Suprapubic skin (tissue), 4 donors: ENCODE measurements around the gene ZDHHC1. TPM values are rescaled to one million over a fixed set of nuclear protein-coding genes. Genes with fewer than 3 reads are reported as not detected.
A peak's percentile ranks its signal among the peaks of the same experiment; 100 is the strongest.

ENCODE experiments used
- DNase-seq, 2 donors: peaks; one replicate each; pipeline ENCODE4 v3.0.0-alpha.2; 2019; ENCODE audit warnings: low spot score in 2 of 2
- H3K27ac ChIP-seq: fragments of 200-600 bp; sonication (generic); one replicate; pipeline ENCODE4 v1.5.1; 2019
- H3K27me3 ChIP-seq: fragments of 200-600 bp; sonication (generic); one replicate; pipeline ENCODE4 v1.5.1; 2019
- H3K36me3 ChIP-seq: fragments of 200-600 bp; sonication (generic); one replicate; pipeline ENCODE4 v1.5.1; 2019
- H3K4me1 ChIP-seq: fragments of 200-600 bp; sonication (generic); one replicate; pipeline ENCODE4 v1.5.1; 2019
- H3K4me3 ChIP-seq: fragments of 200-600 bp; sonication (generic); one replicate; pipeline ENCODE4 v1.5.1; 2019; ENCODE audit warnings: mild to moderate bottlenecking
- H3K9me3 ChIP-seq: fragments of 200-600 bp; sonication (generic); one replicate; pipeline ENCODE4 v1.5.1; 2019
- EP300 ChIP-seq: sonication (generic); formaldehyde crosslinking; IDR thresholded peaks from one replicate; pipeline ENCODE4 v1.6.1; 2017; ENCODE audit warnings: antibody characterized with exemption
- POLR2A ChIP-seq, 2 donors: fragments of 450-650 bp; IDR thresholded peaks; one replicate each; pipeline ENCODE4 v1.6.1; 2017; ENCODE audit warnings: antibody characterized with exemption in 2 of 2, mild to moderate bottlenecking in 2 of 2, moderate library complexity in 2 of 2
- POLR2AphosphoS5 ChIP-seq, 3 donors: sonication (generic); formaldehyde crosslinking; IDR thresholded peaks; one replicate each; pipeline ENCODE4 v1.6.1; 2017; ENCODE audit warnings: antibody characterized with exemption in 3 of 3
- WGBS: methylation state at CpG from one replicate; pipeline ENCODE4 v1.1.5; 2018; 5-methylcytosine and 5-hydroxymethylcytosine counted together
- total RNA-seq, 4 donors: library from RNA; depleted of rRNA; stranded (reverse); fragments of >200 nt; gene quantifications; one replicate each; pipeline ENCODE4 v1.1.0, GENCODE V29; 2016
- TF ChIP-seq, protein P1 (sequence below), 2 donors: fragments of 200-600 bp in 1 of 2; fragments of 450-650 bp in 1 of 2; sonication (generic) in 1 of 2; IDR thresholded peaks; one replicate each; pipeline ENCODE4 v1.5.1; 2016 to 2019; ENCODE audit warnings: antibody characterized with exemption in 2 of 2, mild to moderate bottlenecking in 1 of 2, moderate library complexity in 1 of 2

The ZDHHC1 gene
- total RNA-seq, 4 donors from 2014 or later: 14.0 to 31.0 (median 23.8) TPM

DNA sequence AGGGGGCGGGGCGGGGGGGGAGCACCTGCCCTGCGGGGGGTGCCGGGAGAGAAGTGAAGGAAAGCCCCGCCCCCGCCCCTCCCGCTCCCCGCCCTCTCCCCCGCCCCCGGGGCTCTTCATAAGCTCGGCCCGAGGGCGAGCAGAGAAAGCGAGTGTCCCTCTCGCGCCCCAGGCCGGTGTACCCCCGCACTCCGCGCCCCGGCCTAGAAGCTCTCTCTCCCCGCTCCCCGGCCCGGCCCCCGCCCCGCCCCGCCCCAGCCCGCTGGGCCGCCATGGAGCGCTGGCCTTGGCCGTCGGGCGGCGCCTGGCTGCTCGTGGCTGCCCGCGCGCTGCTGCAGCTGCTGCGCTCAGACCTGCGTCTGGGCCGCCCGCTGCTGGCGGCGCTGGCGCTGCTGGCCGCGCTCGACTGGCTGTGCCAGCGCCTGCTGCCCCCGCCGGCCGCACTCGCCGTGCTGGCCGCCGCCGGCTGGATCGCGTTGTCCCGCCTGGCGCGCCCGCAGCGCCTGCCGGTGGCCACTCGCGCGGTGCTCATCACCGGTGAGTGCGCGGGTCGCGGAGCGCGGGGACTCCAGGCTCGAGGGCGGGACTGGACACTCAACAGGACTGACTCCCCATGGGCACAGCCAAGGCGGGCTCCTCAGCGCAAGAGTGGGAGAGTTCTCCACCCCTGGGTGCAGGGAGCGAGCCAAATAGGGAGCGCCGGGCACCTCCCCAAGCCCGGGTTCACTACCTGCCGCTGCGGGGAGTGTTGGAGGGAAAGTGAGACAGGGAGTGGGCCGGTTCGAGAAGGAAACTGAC, 14.9 kb upstream of the ZDHHC1 start, which contains the start of gene HSD11B2:
HSD11B2 (plus strand) TSS at position 145 of the 798 bp plus-strand sequence; CDS start at position 273, 128 bp downstream.
- Histone ChIP-seq H3K4me3 (peak within 1 kb of the TSS; percentile 53), H3K27ac (peak within 1 kb of the TSS; percentile 85), H3K27me3 (peaks cover 4% of the 10 kb centered on the region), H3K9me3 (no peaks in the 10 kb centered on the region), H3K36me3 (peaks cover 8% of the 10 kb centered on the region), H3K4me1 (peaks cover 57% of the 10 kb centered on the region)
- WGBS: 3% methylated on average over 23 of the region's 87 CpGs
- TF ChIP-seq POLR2AphosphoS5 (IDR thresholded peaks at IDR 0.05) (no peak), EP300 (no peak), POLR2A (IDR thresholded peaks at IDR 0.05) (no peak)
- no peak for DNase-seq

DNA sequence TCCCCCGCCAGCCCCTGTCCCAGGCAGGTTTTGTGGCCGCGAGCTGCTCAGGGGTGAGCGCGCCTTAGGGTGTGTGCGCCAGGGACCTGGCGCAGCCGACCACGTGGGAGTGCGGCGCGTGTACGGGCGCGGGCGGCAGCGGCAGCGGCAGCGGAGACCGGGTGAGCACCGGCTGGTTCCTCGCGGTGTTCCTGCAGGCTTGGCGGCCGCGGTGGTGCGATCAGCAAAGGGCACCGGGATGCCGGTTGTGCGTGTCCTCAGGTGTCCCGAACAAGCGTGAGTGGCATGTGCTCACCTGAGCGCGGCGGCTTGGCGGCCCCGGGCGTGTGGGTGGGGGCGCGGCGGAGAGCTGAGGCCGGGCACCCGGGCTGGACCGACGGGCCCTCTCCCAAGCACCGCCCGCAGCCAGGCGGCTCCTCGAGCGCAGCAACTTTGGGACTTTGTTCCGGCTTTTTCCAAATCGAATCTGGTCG, 14.3 kb upstream of the ZDHHC1 start:
- peaks cover 2% of the 10 kb centered on the region for H3K36me3 ChIP-seq
- peaks cover 62% of the 10 kb centered on the region for H3K4me1 ChIP-seq
- peak overlapping the region; percentile 53 for H3K4me3 ChIP-seq
- H3K27me3 ChIP-seq: peaks cover 4% of the 10 kb centered on the region
- 0% methylated on average over 13 of the region's 53 CpGs for WGBS
- peak overlapping the region; percentile 85 for H3K27ac ChIP-seq
- TF ChIP-seq POLR2A (IDR thresholded peaks at IDR 0.05) (no peak), POLR2AphosphoS5 (IDR thresholded peaks at IDR 0.05) (peak in 2 of 3 donors; percentile 18 to 41)
- no peaks in the 10 kb centered on the region for H3K9me3 ChIP-seq
- DNase-seq: no peak

DNA sequence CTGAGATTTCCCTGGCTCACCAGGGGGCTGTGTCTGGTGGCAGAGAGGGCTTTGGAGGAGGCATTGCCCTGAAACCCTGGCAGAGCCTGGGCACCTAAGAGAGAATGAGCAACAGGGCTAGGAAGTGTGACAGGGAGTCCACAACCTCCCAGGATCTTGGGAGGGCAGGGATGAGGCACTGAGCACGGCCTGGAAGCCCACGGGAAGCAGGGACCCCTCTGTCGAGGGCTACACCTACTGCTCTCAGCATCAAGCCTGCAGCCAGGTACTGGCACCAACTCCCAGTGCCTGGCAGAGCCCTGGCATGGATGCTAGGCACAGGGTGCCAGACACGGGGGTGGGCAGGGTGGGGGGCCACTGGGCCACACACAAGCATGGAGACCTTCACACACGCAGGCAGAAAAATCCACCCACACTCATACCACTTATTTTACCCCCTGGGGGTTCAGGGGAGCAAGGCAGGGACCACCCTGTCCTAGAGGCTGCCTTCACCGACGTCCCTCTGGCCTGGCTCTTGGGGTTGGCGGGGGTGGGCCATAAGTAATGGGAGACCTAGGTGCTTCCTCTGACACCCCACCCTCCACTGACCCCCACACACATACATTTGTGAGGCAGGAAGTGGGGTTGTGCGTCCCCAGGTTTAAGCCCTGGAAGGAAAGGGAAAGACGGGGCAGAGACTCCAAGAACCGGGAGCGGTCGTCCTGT, 13.7 kb upstream of the ZDHHC1 start:
- H3K4me3 ChIP-seq: peak overlapping the region; percentile 53
- H3K36me3 ChIP-seq: no peaks in the 10 kb centered on the region
- peak overlapping the region; percentile 85 for H3K27ac ChIP-seq
- DNase-seq: no peak
- peaks cover 4% of the 10 kb centered on the region for H3K27me3 ChIP-seq
- no peak for TF ChIP-seq POLR2AphosphoS5 (IDR thresholded peaks at IDR 0.05)
- no peak for TF ChIP-seq EP300
- no peak for TF ChIP-seq POLR2A (IDR thresholded peaks at IDR 0.05)
- TF ChIP-seq, protein P1, sequence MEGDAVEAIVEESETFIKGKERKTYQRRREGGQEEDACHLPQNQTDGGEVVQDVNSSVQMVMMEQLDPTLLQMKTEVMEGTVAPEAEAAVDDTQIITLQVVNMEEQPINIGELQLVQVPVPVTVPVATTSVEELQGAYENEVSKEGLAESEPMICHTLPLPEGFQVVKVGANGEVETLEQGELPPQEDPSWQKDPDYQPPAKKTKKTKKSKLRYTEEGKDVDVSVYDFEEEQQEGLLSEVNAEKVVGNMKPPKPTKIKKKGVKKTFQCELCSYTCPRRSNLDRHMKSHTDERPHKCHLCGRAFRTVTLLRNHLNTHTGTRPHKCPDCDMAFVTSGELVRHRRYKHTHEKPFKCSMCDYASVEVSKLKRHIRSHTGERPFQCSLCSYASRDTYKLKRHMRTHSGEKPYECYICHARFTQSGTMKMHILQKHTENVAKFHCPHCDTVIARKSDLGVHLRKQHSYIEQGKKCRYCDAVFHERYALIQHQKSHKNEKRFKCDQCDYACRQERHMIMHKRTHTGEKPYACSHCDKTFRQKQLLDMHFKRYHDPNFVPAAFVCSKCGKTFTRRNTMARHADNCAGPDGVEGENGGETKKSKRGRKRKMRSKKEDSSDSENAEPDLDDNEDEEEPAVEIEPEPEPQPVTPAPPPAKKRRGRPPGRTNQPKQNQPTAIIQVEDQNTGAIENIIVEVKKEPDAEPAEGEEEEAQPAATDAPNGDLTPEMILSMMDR (IDR thresholded peaks at IDR 0.05): no peak
- peaks cover 62% of the 10 kb centered on the region for H3K4me1 ChIP-seq
- H3K9me3 ChIP-seq: no peaks in the 10 kb centered on the region
- 10% methylated on average over 4 of the region's 13 CpGs for WGBS

DNA sequence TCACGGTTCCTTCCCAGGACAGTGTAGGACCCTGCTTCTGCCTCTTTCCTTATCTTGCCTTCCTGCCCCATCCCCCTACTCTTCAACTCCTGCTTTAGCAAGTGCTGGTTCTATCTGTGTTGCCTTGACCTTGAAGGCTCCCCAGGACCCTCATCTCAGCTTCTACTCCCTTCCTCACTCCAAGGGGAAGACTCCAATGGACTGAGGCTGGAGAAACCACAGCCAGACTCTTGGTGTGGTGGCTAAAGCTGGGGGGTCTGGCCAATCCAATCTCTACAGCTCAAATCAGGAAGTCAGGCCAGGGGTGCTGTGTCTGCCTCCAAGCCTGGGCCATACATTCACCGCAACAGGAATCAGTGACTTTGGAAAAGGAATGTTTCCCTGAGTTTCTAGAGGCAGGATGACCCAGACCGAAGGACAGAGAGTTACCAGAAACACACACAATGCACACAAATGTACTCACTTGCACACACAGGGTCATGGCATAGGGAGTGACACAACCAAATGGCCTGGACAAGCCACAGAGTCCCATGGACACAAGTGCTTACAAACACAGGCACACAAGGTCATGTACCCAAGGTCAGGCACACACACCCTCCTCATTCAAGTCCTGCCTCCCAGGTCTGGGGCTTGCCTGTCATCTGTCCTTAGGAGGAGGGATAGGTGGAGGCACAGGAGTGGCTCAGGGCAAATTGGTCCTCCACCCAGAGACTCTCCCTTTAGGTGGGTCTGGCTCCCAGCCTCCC, 12.9 kb upstream of the ZDHHC1 start:
- Histone ChIP-seq H3K27ac (peak overlapping the region; percentile 85), H3K4me1 (peaks cover 68% of the 10 kb centered on the region), H3K9me3 (no peaks in the 10 kb centered on the region)

DNA sequence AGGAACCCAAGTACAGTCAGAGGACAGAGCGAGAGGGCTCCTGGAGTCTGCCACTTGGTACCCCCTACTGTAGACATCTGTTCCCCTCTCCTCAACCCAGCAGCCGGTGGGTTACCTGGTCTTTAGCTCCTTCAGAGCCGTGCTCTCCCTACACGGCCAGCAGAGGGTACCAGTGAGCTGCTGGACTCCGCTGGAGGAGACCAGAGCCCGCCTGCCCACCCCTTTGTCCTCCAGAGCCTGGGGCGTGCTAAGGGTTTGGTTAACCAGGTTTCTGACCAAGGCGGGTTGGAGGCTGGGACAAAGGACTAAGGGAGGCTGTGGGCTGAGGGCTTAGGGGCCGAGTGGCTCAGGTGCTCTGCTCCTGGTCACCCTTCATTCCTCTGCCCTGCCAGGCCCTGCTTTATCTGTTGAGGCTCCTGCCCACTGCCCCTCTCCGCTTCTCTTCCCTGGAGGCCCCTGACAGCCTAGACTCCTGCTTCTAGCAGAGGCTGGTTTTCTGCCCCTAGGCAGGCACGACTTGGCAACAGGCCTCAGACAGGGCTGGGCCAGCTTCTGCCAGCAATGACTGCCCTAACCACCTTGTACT, 12.0 kb upstream of the ZDHHC1 start:
- peak overlapping the region; percentile 43 for H3K27ac ChIP-seq
- peaks cover 4% of the 10 kb centered on the region for H3K27me3 ChIP-seq
- no peak for DNase-seq
- WGBS: 30% methylated on average over 11 of the region's 11 CpGs
- no peaks in the 10 kb centered on the region for H3K36me3 ChIP-seq
- H3K9me3 ChIP-seq: no peaks in the 10 kb centered on the region
- H3K4me3 ChIP-seq: no peak overlapping the region
- TF ChIP-seq POLR2AphosphoS5 (IDR thresholded peaks at IDR 0.05): no peak
- TF ChIP-seq, protein P1 (IDR thresholded peaks at IDR 0.05): peak; percentile 64 to 83
- peaks cover 68% of the 10 kb centered on the region for H3K4me1 ChIP-seq

More for the DNA sequence above, 12.9 kb upstream of the ZDHHC1 start:
- Histone ChIP-seq H3K27me3 (peaks cover 4% of the 10 kb centered on the region), H3K4me3 (no peak overlapping the region), H3K36me3 (no peaks in the 10 kb centered on the region)
- no peak for DNase-seq
- 100% methylated on average over 2 of the region's 3 CpGs for WGBS
- TF ChIP-seq POLR2A (IDR thresholded peaks at IDR 0.05): no peak
- TF ChIP-seq, protein P1 (IDR thresholded peaks at IDR 0.05): no peak
- TF ChIP-seq POLR2AphosphoS5 (IDR thresholded peaks at IDR 0.05): no peak
